Neutrophil (primary cell): Measurements from ENCODE around the gene CBX7.

Experiments used
- H3K27ac ChIP-seq: fragments of 200-600 bp; sonication (generic); 2 replicates; pipeline ENCODE4 v1.5.1; 2016; ENCODE audit warnings: mild to moderate bottlenecking, moderate library complexity
- H3K27me3 ChIP-seq: fragments of 200-600 bp; sonication (generic); 2 replicates; pipeline ENCODE4 v1.6.0; 2016; ENCODE audit warnings: mild to moderate bottlenecking
- H3K36me3 ChIP-seq: fragments of 200-600 bp; sonication (generic); 2 replicates; pipeline ENCODE4 v1.5.1; 2017
- H3K4me1 ChIP-seq, 2 experiments: fragments of 200-600 bp in 1 of 2; sonication (generic) in 1 of 2; 1 replicate in 1 of 2; 2 replicates in 1 of 2; pipeline versions ENCODE4 v1.5.1 to v1.6.1; 2013 to 2016; ENCODE audit warnings: low read depth in 1 of 2, low read length in 1 of 2, mild to moderate bottlenecking in 1 of 2, moderate library complexity in 1 of 2; ENCODE audit not compliant: control insufficient read depth in 1 of 2, insufficient read depth in 1 of 2
- H3K4me3 ChIP-seq, 2 experiments: fragments of 200-600 bp in 1 of 2; sonication (generic) in 1 of 2; 1 replicate in 1 of 2; 2 replicates in 1 of 2; pipeline ENCODE4 v1.5.1; 2013 to 2016; ENCODE audit warnings: low read depth in 1 of 2, low read length in 1 of 2, mild to moderate bottlenecking in 1 of 2, moderate library complexity in 1 of 2
- H3K9me3 ChIP-seq: fragments of 200-600 bp; sonication (generic); 2 replicates; pipeline ENCODE4 v1.5.1; 2016
- TF ChIP-seq, protein P1 (sequence below): fragments of 200-600 bp; sonication (generic); IDR thresholded peaks from 2 replicates; pipeline ENCODE4 v1.5.1; 2016; ENCODE audit warnings: antibody characterized with exemption

Gene CBX7

GRCh38 chr22:39094717-39095389 is 57.6 kb downstream of the CBX7 start:
- TF ChIP-seq, protein P1, sequence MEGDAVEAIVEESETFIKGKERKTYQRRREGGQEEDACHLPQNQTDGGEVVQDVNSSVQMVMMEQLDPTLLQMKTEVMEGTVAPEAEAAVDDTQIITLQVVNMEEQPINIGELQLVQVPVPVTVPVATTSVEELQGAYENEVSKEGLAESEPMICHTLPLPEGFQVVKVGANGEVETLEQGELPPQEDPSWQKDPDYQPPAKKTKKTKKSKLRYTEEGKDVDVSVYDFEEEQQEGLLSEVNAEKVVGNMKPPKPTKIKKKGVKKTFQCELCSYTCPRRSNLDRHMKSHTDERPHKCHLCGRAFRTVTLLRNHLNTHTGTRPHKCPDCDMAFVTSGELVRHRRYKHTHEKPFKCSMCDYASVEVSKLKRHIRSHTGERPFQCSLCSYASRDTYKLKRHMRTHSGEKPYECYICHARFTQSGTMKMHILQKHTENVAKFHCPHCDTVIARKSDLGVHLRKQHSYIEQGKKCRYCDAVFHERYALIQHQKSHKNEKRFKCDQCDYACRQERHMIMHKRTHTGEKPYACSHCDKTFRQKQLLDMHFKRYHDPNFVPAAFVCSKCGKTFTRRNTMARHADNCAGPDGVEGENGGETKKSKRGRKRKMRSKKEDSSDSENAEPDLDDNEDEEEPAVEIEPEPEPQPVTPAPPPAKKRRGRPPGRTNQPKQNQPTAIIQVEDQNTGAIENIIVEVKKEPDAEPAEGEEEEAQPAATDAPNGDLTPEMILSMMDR: no peak
- H3K4me3 ChIP-seq: peak overlapping the region in 1 of 2 experiments; percentile 3
- H3K9me3 ChIP-seq: no peaks in the 10 kb centered on the region
- no peaks in the 10 kb centered on the region for H3K36me3 ChIP-seq
- peaks cover 67 to 82% of the 10 kb centered on the region in 2 experiments for H3K4me1 ChIP-seq
- H3K27me3 ChIP-seq: no peaks in the 10 kb centered on the region
- H3K27ac ChIP-seq: peak overlapping the region; percentile 79

DNA sequence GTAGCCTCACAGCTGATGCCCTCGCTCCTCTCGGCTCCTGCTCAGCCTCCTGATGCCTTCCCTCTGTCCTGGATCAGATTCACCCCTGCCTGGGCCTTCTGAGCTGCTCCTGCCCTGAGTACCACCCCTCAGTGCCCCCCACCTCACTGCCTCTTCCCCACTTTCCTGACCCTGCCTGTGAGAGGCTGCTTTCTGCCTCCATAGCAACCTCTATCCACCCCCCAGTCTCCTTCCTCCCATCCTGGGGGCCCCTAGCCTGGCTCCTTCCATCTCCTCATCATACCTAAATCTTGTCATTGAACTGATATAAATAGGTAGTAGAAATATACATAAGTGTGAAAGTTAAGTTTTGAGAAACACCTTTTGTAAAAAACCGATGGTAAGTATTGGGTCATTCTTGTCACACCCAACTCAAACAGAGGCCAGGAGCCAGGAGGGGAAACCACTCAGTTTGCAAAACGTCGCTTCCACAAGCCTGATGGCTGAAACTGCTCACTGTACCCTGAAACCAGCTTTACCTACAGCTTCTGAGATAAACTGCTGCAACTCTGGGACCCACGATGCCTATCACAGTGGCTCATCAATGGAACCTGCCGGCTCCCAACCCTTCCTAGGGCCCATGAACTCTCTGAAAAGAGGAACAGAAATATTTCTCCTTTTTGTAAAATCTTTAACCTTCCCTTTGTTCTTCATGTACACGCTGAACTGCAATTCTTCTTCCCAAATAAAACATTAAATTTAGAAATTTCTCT is 60.2 kb downstream of the CBX7 start:
- no peaks in the 10 kb centered on the region for H3K9me3 ChIP-seq
- H3K4me3 ChIP-seq: peak overlapping the region in 1 of 2 experiments; percentile 0
- peaks cover 1% of the 10 kb centered on the region for H3K36me3 ChIP-seq
- TF ChIP-seq, protein P1: no peak
- H3K27ac ChIP-seq: peak overlapping the region; percentile 86
- H3K27me3 ChIP-seq: no peaks in the 10 kb centered on the region
- peaks cover 62 to 74% of the 10 kb centered on the region in 2 experiments for H3K4me1 ChIP-seq

DNA sequence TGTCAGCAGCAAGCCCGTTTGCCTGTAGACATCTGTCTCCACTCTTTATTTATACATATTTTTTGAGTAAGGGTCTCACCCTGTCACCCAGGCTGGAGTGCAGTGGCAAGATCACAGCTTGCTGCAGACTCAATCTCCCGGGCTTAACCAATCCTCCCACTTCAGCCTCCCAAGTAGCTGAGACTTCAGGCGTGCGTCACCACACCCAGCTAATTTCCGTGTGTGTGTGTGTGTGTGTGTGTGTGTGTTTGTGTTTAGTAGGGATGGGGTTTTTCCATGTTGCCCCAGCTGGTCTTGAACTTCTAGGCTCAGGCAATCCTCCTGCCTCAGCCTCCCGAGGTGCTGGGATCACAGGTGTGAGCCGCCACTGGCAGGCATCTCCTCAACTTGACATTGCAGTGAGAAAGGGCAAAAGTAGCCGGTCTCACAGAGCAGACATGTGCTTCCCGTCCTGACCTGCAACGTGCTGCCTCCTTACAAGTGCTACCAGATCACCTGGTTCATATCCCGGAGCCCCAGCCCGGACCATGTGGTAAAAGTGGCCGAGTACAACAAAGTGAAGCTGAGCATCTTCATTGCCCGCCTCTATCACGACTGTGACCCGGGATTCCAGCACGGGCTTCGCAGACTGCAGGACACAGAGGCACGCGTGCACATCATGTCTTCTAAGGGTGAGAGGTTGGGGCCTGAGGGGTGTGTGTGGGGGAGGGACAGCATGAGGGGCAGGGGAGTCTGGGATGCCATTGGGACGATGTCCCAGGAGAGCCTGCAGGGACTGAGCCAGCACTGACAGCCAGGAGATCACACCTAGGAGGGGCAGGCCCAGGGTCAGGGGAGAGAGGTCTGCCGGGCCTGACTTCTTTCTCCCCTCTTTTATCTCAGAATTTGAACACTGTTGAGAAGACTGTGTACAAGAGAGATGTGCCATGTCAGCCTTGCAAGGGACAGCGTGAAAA is 61.1 kb downstream of the CBX7 start:
- Histone ChIP-seq H3K27ac (peak overlapping the region; percentile 86), H3K9me3 (no peaks in the 10 kb centered on the region), H3K27me3 (no peaks in the 10 kb centered on the region), H3K36me3 (peaks cover 9% of the 10 kb centered on the region), H3K4me3 (no peak overlapping the region), H3K4me1 (peaks cover 55 to 66% of the 10 kb centered on the region in 2 experiments)
- TF ChIP-seq, protein P1: no peak

GRCh38 chr22:39090426-39091064 is 61.9 kb downstream of the CBX7 start:
- Histone ChIP-seq H3K27me3 (no peaks in the 10 kb centered on the region), H3K27ac (peak overlapping the region; percentile 86), H3K4me3 (no peak overlapping the region)

More at GRCh38 chr22:39090426-39091064, 61.9 kb downstream of the CBX7 start:
- H3K9me3 ChIP-seq: no peaks in the 10 kb centered on the region
- H3K4me1 ChIP-seq: peaks cover 55 to 58% of the 10 kb centered on the region in 2 experiments
- peaks cover 13% of the 10 kb centered on the region for H3K36me3 ChIP-seq
- TF ChIP-seq, protein P1: no peak
